HEK293 (cell line): ENCODE results near the gene MYO1C.
A peak's percentile ranks its signal among the peaks of the same experiment; 100 is the strongest.

ENCODE experiments used
- CTCF ChIA-PET: fragments of 350-600 bp; formaldehyde crosslinking; extraction: SDS; loops from one replicate; lab custom pipeline; 2021; ENCODE audit warnings: antibody characterized with exemption; lab: Yijun Ruan, JAX
- POLR2A ChIA-PET: fragments of 300-600 bp; formaldehyde crosslinking; extraction: SDS; loops from one replicate; lab custom pipeline; 2020; ENCODE audit warnings: antibody characterized with exemption, inconsistent platforms; lab: Yijun Ruan, JAX
- H3K27ac ChIP-seq: fragments of 200-500 bp; sonication (Bioruptor generic); 2 replicates; pipeline ENCODE4 v1.5.1; 2014; ENCODE audit warnings: low read depth, low read length, control low read depth, inconsistent platforms; ENCODE audit errors: extremely low read depth
- H3K36me3 ChIP-seq, 2 experiments: fragments of 200-500 bp in 1 of 2; sonication (Bioruptor generic) in 1 of 2; 1 replicate in 1 of 2; 2 replicates in 1 of 2; pipeline ENCODE4 v1.5.1; 2014 to 2017; ENCODE audit warnings: inconsistent platforms in 2 of 2, low read length in 2 of 2; ENCODE audit not compliant: control insufficient read depth in 2 of 2, insufficient read depth in 1 of 2
- H3K4me1 ChIP-seq: fragments of 200-500 bp; sonication (Bioruptor generic); 2 replicates; pipeline ENCODE4 v1.5.1; 2014; ENCODE audit warnings: mild to moderate bottlenecking, low read length, inconsistent platforms; ENCODE audit not compliant: control insufficient read depth, insufficient read depth
- H3K4me3 ChIP-seq: 2 replicates; pipeline ENCODE4 v1.5.1; 2011; ENCODE audit warnings: low read depth, mild to moderate bottlenecking, control low read depth, low read length, moderate library complexity
- H3K9me3 ChIP-seq: fragments of 200-500 bp; sonication (Bioruptor generic); 2 replicates; pipeline ENCODE4 v1.5.1; 2014; ENCODE audit warnings: low read depth, low read length, inconsistent platforms; ENCODE audit not compliant: control insufficient read depth, insufficient read depth
- CTCF ChIP-seq: fragments of 450-650 bp; formaldehyde crosslinking; IDR thresholded peaks from 2 replicates; pipeline ENCODE4 v1.5.1; 2016; ENCODE audit warnings: missing biosample characterization, missing genetic modification characterization
- EGR2 ChIP-seq: fragments of 450-650 bp; formaldehyde crosslinking; IDR thresholded peaks from 2 replicates; pipeline ENCODE4 v1.5.1; 2016; ENCODE audit warnings: low read depth, missing biosample characterization, missing genetic modification characterization
- GFI1B ChIP-seq: fragments of 450-650 bp; formaldehyde crosslinking; IDR thresholded peaks from 2 replicates; pipeline ENCODE4 v1.5.1; 2016; ENCODE audit warnings: missing biosample characterization, missing genetic modification characterization
- GLIS2 ChIP-seq: fragments of 450-650 bp; formaldehyde crosslinking; IDR thresholded peaks from 2 replicates; pipeline ENCODE4 v1.5.1; 2016; ENCODE audit warnings: missing biosample characterization, missing genetic modification characterization
- KLF8 ChIP-seq: fragments of 450-650 bp; formaldehyde crosslinking; IDR thresholded peaks from 2 replicates; pipeline ENCODE4 v1.5.1; 2016; ENCODE audit warnings: missing biosample characterization, missing genetic modification characterization
- KLF9 ChIP-seq: fragments of 450-650 bp; formaldehyde crosslinking; IDR thresholded peaks from 2 replicates; pipeline ENCODE4 v1.5.1; 2016; ENCODE audit warnings: missing biosample characterization, missing genetic modification characterization, low read depth
- MYNN ChIP-seq: fragments of 450-650 bp; formaldehyde crosslinking; IDR thresholded peaks from 2 replicates; pipeline ENCODE4 v1.5.1; 2016; ENCODE audit warnings: missing biosample characterization, missing genetic modification characterization, borderline replicate concordance
- PATZ1 ChIP-seq: fragments of 450-650 bp; formaldehyde crosslinking; IDR thresholded peaks from 2 replicates; pipeline ENCODE4 v1.5.1; 2016; ENCODE audit warnings: missing biosample characterization, missing genetic modification characterization
- PBX3 ChIP-seq: sonication (generic); formaldehyde crosslinking; IDR thresholded peaks from 2 replicates; pipeline ENCODE4 v1.8.1; 2022; ENCODE audit warnings: mild to moderate bottlenecking, moderate library complexity, missing genetic modification reagents
- PRDM4 ChIP-seq: fragments of 450-650 bp; formaldehyde crosslinking; IDR thresholded peaks from 2 replicates; pipeline ENCODE4 v1.5.1; 2017; ENCODE audit warnings: missing biosample characterization, missing genetic modification characterization
- SP3 ChIP-seq: fragments of 450-650 bp; formaldehyde crosslinking; IDR thresholded peaks from 2 replicates; pipeline ENCODE4 v1.5.1; 2016; ENCODE audit warnings: missing biosample characterization, missing genetic modification characterization
- SP7 ChIP-seq: fragments of 450-650 bp; formaldehyde crosslinking; IDR thresholded peaks from 2 replicates; pipeline ENCODE4 v1.5.1; 2016; ENCODE audit warnings: missing biosample characterization, missing genetic modification characterization
- WT1 ChIP-seq: fragments of 450-650 bp; formaldehyde crosslinking; IDR thresholded peaks from 2 replicates; pipeline ENCODE4 v1.5.1; 2016; ENCODE audit warnings: missing biosample characterization, missing genetic modification characterization
- ZBTB20 ChIP-seq: fragments of 450-650 bp; formaldehyde crosslinking; IDR thresholded peaks from 2 replicates; pipeline ENCODE4 v1.5.1; 2016; ENCODE audit warnings: missing biosample characterization, missing genetic modification characterization
- ZFHX2 ChIP-seq: fragments of 450-650 bp; formaldehyde crosslinking; conservative IDR thresholded peaks from 2 replicates; pipeline ENCODE4 v1.5.1; 2016; ENCODE audit warnings: missing biosample characterization, missing genetic modification characterization
- ZIC2 ChIP-seq: fragments of 450-650 bp; formaldehyde crosslinking; IDR thresholded peaks from 2 replicates; pipeline ENCODE4 v1.5.1; 2016; ENCODE audit warnings: missing biosample characterization, missing genetic modification characterization
- ZNF121 ChIP-seq: fragments of 450-650 bp; formaldehyde crosslinking; IDR thresholded peaks from 2 replicates; pipeline ENCODE4 v1.5.1; 2016; ENCODE audit warnings: missing biosample characterization, missing genetic modification characterization
- ZNF2 ChIP-seq: fragments of 450-650 bp; formaldehyde crosslinking; IDR thresholded peaks from 2 replicates; pipeline ENCODE4 v1.5.1; 2016; ENCODE audit warnings: missing biosample characterization, missing genetic modification characterization
- ZNF335 ChIP-seq: fragments of 450-650 bp; formaldehyde crosslinking; conservative IDR thresholded peaks from 2 replicates; pipeline ENCODE4 v1.5.1; 2016; ENCODE audit warnings: missing biosample characterization, missing genetic modification characterization
- ZNF341 ChIP-seq: fragments of 450-650 bp; formaldehyde crosslinking; IDR thresholded peaks from 2 replicates; pipeline ENCODE4; 2016; ENCODE audit warnings: low read depth, missing biosample characterization, missing genetic modification characterization
- ZNF398 ChIP-seq: fragments of 450-650 bp; formaldehyde crosslinking; IDR thresholded peaks from 2 replicates; pipeline ENCODE4 v1.5.1; 2017; ENCODE audit warnings: missing biosample characterization, missing genetic modification characterization
- ZNF501 ChIP-seq: fragments of 450-650 bp; formaldehyde crosslinking; IDR thresholded peaks from 2 replicates; pipeline ENCODE4 v1.5.1; 2016; ENCODE audit warnings: missing biosample characterization, missing genetic modification characterization
- ZNF629 ChIP-seq: fragments of 450-650 bp; formaldehyde crosslinking; IDR thresholded peaks from 2 replicates; pipeline ENCODE4 v1.5.1; 2017; ENCODE audit warnings: missing biosample characterization, missing genetic modification characterization
- ZNF777 ChIP-seq: fragments of 450-650 bp; formaldehyde crosslinking; IDR thresholded peaks from 2 replicates; pipeline ENCODE4 v1.5.1; 2017; ENCODE audit warnings: missing biosample characterization, missing genetic modification characterization, borderline replicate concordance
- ZXDB ChIP-seq: fragments of 450-650 bp; formaldehyde crosslinking; IDR thresholded peaks from 2 replicates; pipeline ENCODE4 v1.5.1; 2016; ENCODE audit warnings: missing biosample characterization, missing genetic modification characterization

Gene MYO1C

GRCh38 chr17:1491443-1492248 lies 840 bp downstream of the MYO1C start (continued):
- peak; percentile 44 for TF ChIP-seq PATZ1 (tag by site-specific recombination)
- TF ChIP-seq EGR2 (tag by site-specific recombination): peak; percentile 83
- peak; percentile 33; the same call in 1 of the 2 replicates for TF ChIP-seq ZBTB20

GRCh38 chr17:1490643-1491442 lies 1.6 kb downstream of the MYO1C start:
- ChIA-PET POLR2A (interaction anchor here (0.5 to 1.9 kb wide), 2 partner anchors 9 to 25 kb away, joined by 3 to 9 read pairs; partner anchors contain the start of gene INPP5K), CTCF (no interaction called here)
- TF ChIP-seq ZNF629 (tag by site-specific recombination): peak; percentile 38; the same call in 1 of the 2 replicates
- peak; percentile 75 for TF ChIP-seq ZFHX2 (tag by site-specific recombination)
- TF ChIP-seq ZNF501 (tag by site-specific recombination): peak; percentile 80
- no peak; the same call in 1 of the 2 replicates for TF ChIP-seq PRDM4 (tag by site-specific recombination)
- no peak for TF ChIP-seq ZNF121 (tag by site-specific recombination)
- peak; percentile 66; the same call in 1 of the 2 replicates for TF ChIP-seq ZNF398 (tag by site-specific recombination)
- TF ChIP-seq ZNF335 (tag by site-specific recombination): peak; percentile 99
- TF ChIP-seq GLIS2 (tag by site-specific recombination): peak; percentile 87
- TF ChIP-seq GFI1B (tag by site-specific recombination): no peak
- TF ChIP-seq ZBTB20: peak; percentile 92
- TF ChIP-seq KLF9: peak; percentile 49; the same call in 1 of the 2 replicates
- TF ChIP-seq PBX3 (CRISPR knock-in tag): no peak
- TF ChIP-seq ZNF777 (tag by site-specific recombination): no peak
- TF ChIP-seq WT1 (tag by site-specific recombination): peak; percentile 81
- TF ChIP-seq ZNF2 (tag by site-specific recombination): peak; percentile 64; the same call in 1 of the 2 replicates
- no peak; the same call in none of the 2 replicates for TF ChIP-seq ZXDB (tag by site-specific recombination)
- TF ChIP-seq CTCF (tag by site-specific recombination): no peak
- TF ChIP-seq KLF8 (tag by site-specific recombination): peak; percentile 74
- peak; percentile 57 for TF ChIP-seq SP7 (tag by site-specific recombination)
- TF ChIP-seq ZNF341: peak; percentile 76
- no peak for TF ChIP-seq MYNN (tag by site-specific recombination)
- peak; percentile 84 for TF ChIP-seq SP3
- TF ChIP-seq ZIC2 (tag by site-specific recombination): peak; percentile 76

More at GRCh38 chr17:1490643-1491442, 1.6 kb downstream of the MYO1C start:
- Histone ChIP-seq H3K36me3 (peaks cover 0 to 20% of the 10 kb centered on the region in 2 experiments; a peak in 2 of 3 replicates), H3K9me3 (no peaks in the 10 kb centered on the region), H3K27ac (peak overlapping the region; percentile 85), H3K4me3 (peak overlapping the region; percentile 72), H3K4me1 (peaks cover 3% of the 10 kb centered on the region; the same call in 1 of the 2 replicates)
